HT-29 (cell line): ENCODE results near the gene P2RY13. TPM values are rescaled to one million over a fixed set of nuclear protein-coding genes. Genes with fewer than 3 reads are reported as not detected.

ENCODE experiments used
- DNase-seq: peaks from one replicate; pipeline ENCODE4 v3.0.0-alpha.2; 2015; ENCODE audit warnings: low spot score
- total RNA-seq: library from RNA; depleted of rRNA; stranded (reverse); fragments of >200 nt; shearing (Covaris generic); gene quantifications from 2 replicates; pipeline ENCODE4 v1.2.3, GENCODE V29; 2014; rRNA removed

P2RY13 gene
- not detected in 2 replicates for total RNA-seq

DNA sequence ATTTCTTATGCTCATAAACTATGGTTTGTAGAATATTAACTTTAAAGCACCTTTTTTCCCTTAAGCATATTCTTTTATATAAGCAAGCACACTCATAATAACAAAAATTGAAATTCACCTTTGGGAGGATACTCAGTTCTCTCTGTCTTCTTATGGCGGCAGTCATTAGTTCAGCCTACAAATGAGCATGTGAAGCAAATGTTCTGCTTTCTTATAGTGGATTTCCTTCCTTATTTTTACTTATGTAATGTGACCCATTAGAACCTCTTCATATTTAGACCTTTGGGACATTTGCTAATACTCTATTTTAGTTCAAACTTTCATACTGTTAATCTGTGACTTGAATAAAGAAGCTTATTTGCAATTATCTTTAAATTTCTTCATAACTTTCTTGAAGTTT is at the start of gene P2RY13:
TSS of gene P2RY13 (minus strand) at position 187 of the 400 bp plus-strand sequence. CDS start at position 166, 21 bp downstream.
- no peak for DNase-seq

DNA sequence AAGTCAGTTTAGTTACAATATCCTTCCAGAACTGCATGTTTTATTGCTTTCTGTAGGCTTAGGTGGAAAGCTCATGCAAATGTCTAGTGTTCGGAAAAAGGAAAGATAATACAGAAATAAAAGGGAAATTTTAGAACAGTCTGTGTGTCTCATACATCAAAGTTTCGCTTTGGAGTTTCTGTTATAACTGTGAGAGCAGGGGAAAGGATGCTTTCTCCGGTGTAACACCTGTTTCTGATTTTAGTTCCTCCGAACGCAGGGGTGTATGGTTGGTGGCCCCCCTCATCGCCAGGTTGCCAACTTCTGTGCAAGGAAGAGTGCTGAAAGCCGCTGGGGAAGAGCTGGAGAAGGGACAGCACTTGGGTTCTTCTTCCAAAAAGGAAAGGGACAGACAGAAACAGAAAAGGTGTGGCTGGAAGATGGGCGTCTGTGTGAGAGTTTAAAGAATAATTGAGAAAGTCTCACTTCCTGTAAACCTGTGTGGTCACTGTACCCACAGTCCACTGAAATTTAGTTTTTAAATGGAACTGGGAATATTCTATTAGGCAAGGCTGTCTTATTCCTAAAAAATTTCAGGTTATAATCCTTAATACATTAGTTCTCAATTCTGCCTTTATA is 48.5 kb upstream of the P2RY13 start:
- DNase-seq, result no peak

DNA sequence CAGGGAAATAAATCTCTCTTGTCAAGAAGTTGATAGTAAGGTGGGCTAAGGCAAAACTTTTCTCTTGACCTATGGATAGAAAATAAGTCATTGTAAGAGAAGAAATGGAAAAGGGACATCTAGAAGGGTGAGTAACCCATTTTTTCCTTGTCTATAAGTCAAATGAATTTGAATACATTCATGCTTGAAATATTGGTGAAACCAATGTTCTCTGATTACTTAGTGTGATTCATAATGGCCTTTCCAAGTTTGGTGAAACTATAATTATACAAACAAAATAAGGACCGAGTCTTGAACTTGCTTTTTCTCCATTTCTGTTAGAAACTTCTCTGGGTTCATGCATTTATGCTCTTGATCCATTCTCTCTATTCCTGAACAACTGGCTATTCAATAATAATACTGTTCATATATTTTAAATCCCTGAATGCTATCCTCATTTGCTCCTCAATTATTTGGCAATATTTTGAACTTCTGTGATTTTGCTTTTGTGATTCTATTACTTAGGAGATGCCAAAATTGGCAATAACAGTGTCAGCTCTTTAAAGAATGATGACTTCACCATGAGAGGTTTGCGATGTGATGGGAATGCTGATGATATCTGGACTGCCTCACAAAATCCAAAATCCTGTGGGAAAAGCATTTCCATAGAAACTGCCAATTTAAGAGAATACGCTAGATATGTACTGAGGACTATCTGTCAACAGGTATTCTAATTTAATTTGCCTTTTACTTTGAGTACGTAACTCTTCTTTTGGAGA is 42.9 kb upstream of the P2RY13 start:
- no peak for DNase-seq

DNA sequence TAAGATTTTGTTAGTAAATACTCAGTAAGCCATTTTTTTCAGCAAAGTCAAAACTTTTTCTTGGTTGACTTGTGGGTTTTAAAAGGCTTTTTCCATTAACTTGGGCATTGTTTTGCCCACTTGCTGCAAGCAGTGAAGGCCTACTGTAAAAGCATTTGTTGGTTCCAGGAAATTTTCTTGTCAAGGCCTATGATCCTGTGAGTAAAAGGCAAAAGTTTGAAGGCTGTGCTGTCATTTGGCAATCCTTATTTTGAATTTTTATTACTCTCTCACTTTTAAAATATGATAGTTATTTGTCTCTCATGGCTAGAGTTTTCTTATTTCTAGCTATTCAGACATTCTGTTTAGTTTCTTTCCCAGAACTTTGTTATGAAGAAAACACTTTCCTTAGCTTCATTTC is 42.2 kb upstream of the P2RY13 start:
- no peak for DNase-seq

DNA sequence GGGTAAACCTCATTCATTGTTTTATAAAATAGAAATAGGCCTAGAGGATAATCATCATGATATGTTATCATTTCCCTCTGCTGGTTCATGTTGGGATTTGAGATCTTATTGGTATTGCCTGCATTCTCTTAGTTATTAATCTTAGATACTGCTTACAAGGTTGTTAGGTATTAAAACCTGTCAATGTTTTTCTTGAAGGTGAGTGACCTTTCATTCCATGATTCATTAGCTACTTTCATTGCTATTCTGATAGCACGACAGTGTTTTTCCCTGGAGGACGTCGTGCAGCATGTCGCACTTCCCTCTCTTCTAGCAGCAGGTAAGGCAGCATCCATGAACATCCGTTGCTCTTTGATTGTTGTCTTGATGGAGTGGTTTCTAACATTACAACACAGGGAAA is 38.1 kb upstream of the P2RY13 start:
- no peak for DNase-seq

DNA sequence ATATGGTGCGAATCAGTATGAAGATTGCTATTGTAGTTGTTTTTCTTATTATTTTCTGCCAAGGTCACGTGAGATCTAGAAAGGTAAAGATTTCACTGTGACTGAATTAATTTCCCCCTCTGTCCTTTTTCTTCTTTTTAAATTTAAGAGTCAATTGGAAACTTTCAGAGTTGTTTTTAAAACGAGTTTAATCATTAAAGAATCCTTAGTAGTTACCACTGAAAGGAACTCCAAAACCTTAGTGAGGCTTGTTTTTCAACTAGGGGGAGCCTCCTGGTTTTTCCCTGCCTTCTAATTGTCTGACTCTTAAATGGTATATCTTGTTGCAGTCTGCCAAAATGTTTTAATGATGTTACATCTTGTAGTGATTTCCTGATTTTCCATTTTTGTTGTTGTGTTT is 37.6 kb upstream of the P2RY13 start:
- no peak for DNase-seq

DNA sequence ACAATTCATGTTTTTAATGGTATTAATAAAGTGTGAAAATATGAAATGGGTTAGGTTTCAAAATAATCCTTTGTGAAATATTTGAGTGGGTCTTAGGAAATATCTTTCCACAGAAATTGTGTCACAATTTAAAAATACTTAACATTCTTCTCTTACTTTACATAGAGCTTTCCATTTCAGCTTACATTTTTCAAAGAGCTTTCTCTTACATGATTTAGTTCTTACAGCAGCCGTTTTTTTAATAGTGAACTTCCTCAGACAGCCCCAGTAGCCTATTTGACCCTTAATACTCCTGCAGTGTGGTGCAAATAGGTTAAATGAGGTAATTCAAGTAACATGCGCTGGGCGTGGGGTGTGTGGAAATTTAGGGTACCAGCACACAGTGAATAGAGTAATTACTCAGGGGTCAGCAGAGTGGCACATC is 33.4 kb upstream of the P2RY13 start:
- DNase-seq, result no peak

DNA sequence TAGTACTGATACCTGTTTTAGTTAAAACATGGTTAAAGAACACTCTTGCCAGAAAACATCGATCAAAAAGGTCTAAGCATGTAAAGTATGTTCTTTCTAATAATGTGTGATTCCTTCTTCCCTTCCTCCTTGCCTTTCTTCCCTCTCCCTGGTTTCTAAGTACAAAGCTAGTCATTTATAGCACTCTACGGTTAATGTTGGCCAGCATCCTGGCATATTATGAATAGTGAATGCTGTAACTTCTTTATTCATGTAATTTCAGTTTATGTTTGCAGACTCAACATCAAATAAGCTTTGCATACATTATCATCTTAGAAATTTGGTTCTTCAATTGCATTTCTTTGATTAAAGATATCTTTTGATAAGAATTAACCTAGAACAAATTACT is 28.1 kb upstream of the P2RY13 start:
- DNase-seq, result no peak

DNA sequence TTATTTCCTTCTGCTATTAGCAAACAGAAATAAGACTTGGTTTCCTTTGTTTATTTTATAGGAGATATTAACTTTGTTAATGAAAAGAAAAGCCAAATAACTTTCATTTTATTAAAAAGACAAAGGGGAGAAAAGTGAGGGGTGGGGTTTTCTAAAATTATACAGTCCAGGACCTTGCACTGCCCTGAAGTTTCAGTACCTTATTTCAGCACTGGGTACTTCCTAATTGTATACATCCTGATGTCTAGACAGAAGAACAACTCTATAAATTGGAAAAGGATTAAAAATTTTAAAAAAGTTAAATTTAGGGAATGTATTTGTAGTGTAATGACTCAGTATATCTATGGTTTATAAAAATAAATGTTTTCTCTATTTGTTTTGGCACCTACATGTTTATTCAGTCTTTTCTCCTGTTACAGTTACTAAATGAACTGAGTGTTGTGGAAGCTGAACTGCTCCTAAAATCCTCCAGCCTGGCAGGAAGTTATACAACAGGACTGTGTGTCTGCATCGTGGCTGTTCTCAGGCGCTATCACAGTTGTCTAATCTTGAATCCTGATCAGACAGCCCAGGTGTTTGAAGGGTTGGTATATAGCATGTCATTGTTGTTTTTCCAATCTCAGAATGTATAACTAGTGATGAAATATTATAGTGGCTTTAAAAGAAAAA is 27.6 kb upstream of the P2RY13 start:
- no peak for DNase-seq

DNA sequence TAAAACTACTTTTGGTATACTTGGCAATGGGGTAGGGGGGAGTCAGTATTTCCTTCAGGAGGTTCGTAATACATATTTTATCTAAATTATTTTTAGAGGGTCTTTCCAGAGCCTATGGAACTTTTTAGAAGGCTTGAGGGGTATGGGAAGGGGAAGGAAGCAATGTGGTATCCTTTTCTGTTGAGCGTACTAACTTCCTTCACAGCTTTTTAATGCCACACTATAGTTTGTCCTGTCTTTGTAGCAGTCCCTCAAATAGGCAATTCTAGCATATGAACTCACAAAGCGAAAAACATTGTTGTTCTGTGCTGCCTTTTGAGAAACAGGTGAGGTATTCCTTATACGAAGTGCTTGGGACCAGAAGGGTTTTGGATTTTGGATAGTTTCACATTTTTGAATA is 22.3 kb upstream of the P2RY13 start:
- no peak for DNase-seq

DNA sequence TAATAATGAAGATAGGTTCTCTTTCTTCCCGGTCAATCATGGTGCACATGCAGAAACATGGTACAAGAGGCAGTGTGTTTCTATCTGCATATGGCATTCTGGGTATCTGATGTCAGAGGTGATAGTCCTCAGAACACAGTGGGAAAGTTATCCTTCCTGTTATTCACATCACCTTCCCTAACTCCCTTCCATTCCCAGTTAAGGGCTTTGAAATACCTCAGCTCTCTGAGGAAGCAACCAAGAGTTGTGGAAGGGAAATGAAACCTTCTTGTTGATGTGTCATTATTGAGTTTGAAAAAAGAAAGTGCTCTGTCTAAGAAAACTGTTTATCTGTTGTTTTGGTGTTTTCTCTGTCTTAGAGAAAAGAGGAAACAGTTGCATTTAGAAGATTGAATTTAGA is 21.9 kb upstream of the P2RY13 start:
- DNase-seq, result no peak

DNA sequence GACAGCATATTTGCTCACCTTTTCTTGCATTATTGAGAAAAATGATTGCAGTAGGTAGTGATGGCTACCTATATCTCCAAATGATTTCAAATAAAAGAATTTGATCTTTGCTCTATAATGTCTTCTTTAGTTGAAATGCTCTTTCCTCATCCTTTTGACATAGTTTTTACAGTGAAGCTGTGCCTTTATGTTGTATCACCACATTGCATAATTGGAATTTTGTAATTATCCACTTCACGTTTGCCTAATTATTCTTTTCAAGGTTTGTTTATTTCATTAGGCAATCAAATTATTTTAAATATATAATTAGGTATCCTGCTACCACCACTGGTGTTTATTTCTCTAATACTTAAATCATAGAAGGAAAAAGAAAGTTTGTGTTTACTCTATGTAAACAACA is 21.3 kb upstream of the P2RY13 start:
- DNase-seq, result no peak

DNA sequence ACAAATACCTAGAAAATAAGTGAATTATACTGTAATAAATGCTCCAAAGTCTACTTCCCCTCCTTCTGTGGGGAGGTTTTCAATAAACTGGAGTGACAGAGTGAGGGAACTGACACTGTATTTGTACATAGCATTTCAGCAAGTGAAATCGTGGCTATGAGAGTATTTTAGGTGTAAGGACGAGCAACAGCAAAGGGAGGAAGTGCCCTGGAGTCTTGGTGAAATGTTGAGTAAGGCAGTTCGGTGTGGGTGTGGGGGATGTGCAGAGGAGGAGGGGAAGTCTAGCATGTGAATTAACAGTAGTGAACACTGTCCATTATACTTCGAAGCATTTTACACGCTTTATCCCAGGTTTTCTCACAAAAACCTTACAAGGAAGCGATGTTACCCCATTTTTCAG is 18.1 kb upstream of the P2RY13 start:
- DNase-seq, result no peak

DNA sequence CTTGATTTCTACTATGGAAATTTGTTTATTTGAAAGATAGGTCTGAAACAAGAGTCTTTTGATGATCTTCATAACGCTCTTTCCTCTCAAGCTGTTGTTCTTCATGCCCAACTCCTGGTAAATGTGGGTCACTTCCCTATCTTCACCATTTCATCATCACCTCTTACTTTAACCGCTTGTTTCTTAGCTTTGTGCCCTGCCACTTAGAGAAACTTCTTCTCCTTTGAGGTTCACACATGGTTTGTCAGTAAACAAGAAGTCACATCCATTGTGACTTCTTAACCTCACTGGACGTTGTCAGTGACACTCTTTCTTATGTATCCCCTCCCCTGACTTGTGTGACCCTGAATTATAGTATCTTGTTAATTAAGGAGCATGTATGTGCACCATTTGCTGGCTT is 16.9 kb upstream of the P2RY13 start:
- DNase-seq, result no peak

DNA sequence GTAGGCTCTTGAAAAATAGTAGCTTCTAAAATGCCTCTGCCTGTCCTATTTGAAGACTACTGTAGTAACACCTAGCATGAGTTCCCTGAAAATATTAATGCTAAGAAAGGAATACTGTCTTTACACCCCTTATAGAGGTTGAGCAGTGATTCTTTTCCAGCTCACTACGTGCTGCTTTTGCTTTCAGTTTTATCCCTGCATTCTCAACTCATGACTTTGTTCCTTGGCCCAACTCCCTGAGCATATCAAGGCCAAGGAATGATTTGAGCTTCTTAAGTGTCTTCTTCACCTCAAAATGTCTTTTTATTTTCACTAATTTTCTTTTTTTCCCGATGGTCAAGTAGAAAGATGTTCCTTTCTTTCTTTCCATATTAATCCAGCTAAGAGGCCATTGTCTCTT is 16.5 kb upstream of the P2RY13 start:
- DNase-seq, result no peak

DNA sequence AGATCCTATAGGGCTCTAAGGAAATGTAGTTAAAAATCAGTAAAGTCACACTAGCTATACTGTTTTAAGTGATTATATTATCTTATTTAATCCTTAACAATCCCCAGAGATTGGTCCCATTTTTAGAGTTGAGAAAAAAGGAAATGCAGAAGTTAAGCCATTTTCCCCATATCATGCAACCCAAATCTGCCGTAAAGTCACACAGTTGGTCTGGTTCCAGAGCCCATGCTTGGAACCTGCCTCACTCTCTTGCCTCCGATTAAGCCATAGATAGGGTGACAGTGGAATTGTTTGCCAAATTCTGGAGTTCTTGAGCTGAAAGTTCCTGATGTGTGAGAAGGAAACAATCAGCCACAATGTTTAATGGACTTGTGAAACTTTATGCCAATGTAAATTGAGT is 2.3 kb upstream of the P2RY13 start:
- no peak for DNase-seq

DNA sequence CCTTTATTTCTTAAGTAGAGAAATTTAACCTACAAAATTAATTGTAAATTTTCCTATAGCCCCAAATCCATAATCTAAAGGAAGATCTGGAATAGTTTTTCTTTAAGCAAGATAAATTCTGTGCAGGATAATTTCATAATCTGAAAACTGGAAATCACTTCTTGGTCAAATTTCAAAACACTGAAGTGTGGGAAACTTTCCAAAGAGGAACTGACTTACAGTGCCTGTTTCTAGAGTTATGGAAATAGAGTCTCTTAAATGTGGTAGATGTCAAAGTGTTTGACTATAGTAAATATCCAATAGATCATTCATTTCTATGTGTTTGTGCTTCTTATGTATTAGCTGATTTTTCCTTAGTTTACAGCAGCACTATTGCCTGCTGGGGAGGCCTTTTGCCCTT is 1.6 kb upstream of the P2RY13 start:
- DNase-seq, result no peak

DNA sequence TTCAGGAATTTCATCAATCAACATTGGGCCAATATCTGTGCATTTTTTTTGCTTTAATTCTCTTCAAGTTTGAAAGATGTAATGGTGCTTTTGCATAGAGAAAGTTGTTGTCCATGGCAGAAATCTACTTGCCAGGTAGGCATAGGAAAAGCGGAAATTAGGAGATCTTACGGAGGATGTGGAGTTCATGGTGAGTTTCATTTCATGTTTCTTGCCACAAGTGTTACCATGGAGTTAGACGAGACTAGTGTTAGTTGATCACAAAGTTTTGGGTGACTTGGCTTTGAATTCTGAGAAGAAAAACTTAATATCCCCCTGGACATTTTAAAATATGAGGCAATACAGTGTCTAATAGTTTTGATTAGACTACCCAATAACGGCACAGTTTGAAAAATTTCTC is 1.0 kb upstream of the P2RY13 start:
- no peak for DNase-seq

DNA sequence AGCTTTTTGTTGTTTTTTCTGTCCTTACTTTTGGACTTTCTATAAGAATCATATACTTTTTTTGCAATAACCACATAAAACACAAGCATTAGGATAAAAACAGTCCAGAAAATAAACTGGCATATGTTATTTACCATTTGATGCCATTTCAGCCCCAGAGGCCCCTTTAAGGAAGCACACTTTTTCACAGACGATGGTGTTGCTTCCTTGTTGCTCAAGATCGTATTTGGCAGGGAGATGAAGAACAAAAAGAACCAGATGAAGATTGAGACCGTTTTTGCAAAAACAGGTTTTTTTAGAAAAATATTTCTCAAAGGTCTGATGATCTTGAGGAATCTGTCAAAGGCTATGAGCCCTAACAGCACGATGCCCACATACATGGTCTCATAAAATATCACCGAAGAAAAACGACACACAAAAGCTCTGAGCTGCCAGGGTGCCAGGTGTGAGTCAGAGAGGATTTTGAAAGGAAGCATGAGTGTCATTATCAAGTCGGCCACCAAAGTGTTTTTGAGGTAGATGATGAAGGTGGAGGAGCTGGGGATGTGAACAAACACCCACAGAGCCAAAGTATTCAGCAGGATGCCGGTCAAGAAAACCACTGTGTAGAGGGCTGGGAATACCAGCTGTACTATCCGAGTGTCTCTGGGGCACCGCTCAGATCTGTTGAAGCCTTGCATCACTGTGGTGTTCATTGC is 902 bp downstream of the P2RY13 start:
- DNase-seq, result peak; percentile 38

DNA sequence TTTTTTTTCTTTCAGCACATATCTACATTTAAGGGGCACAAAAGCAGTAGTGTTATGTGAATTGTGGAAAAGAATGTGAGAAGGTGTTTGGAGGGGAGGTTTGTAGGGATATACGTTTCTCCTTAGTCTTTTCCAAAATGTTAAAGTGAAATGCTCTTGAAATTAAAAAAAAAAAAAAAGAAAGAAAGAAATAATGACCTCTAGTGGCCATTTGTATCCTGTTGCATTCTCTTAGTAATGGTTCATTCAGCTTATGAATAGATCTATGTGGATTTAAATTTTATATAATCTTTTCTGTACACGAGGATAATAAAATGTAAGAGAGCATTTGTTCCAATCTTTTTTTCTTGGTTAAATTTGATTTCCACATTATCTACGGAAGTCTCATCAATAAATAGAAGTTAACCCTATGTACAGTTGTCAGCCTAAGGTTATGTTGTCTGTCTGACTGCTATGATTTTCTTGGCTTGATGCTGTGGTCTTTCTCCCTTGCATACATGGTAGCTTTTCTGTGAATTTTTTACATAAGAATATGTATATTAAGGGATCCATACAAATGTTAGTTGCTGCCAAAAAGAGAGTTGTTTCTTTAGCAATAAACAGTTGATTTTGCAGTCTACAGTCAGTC is 1.7 kb downstream of the P2RY13 start:
- DNase-seq, result peak; percentile 64

DNA sequence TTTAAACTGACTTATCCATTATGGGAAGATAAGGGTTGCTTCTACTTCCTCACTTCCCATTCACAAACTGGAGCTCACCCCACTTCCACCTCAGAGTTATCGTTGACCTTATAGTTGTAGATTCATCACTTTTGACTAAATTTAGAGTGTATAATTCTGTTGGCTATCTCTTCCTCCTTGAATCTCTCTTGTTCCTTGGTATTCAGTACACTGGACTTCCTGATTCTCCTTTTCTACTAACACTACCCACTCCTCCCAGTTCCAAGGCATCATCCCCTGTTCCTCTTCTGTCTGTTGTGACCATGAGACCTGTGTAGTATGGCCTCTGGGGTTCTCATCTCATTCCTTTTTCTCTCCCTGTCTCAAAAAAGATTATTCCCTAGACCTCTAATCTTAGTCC is 6.8 kb downstream of the P2RY13 start:
- DNase-seq, result no peak

DNA sequence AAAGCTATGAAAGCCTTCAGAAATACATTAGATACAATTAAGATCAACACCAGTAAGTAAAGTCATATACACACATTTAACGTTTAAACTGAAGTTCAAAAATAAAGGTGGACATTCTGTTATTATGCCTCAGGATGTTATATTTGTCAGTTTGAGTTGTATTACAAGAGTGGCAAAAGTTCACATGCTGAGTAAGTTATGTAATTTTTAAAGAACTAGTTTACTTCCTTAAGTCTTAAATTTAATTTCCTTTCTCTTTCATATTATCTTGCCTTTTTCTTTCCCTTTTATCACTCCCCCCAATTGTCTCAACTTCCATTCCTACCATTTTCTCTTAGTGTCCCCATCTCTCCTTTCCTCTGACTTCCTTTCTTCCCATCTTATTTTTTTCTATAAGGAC is 7.8 kb downstream of the P2RY13 start:
- DNase-seq, result no peak
